GM12865 (cell line): ENCODE data around the gene SFT2D1.
"Not testable (repeated sequence)": the region's sequence is repeated elsewhere in the genome, so short reads cannot be mapped to it uniquely, and the experiment has no call there.

Experiments used
- DNase-seq: peaks from one replicate; pipeline ENCODE4 v3.0.0; 2010; ENCODE audit warnings: low read depth
- H3K4me3 ChIP-seq: 2 replicates; pipeline ENCODE4 v1.5.1; 2011; ENCODE audit warnings: mild to moderate bottlenecking, low read depth, low read length, control low read depth
- TF ChIP-seq, protein P1 (sequence below): IDR thresholded peaks from 2 replicates; pipeline ENCODE4 v1.5.1; 2011; ENCODE audit warnings: low read length, control low read depth, low read depth, inconsistent platforms; ENCODE audit not compliant: insufficient read depth; ENCODE audit errors: missing control alignments

Gene SFT2D1

DNA sequence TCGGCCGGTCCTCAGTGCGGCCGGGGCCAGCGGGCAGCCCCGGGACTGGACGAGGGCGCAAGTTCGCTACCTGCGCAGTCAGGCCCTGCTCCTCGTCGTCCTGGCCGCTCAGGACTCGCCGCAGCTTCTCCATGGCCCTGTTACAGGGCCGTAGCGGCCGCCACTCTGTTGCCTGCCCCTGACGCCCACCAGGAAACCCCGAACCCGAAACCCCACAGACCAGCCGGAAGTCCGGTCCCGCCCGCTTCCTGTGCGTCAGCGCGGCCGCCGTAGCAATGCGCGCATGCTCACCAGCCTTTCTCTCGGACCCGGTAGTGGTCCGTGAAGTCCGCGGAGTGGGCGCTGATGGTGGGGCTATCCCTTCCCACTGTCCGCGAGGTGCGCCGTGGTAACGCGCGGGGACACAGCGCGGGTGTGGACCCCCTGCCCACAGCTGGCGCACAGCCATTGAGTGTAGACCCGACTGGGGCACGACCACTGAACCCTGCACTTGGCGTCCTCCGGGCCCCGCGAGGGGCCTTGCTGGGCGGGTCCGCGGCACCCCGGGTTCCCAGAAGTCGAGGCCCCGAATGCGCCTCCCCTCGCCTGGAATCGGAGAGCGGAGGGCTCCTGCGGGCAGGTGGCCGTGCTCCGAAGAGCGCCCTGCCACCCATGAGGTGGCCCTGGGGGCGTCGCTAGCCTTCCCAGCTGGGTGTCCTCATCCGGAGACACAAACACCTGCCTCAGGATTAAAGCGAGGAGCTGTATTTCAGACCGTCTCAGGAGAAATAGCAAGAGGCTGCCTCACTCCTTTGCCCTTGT is at the start of gene SFT2D1:
TSS of gene SFT2D1 (minus strand) at position 197 of the 801 bp plus-strand sequence. CDS start at position 133, 64 bp downstream.
- DNase-seq: peak; percentile 95
- peak within 1 kb of the TSS; percentile 99 for H3K4me3 ChIP-seq
- TF ChIP-seq, protein P1, sequence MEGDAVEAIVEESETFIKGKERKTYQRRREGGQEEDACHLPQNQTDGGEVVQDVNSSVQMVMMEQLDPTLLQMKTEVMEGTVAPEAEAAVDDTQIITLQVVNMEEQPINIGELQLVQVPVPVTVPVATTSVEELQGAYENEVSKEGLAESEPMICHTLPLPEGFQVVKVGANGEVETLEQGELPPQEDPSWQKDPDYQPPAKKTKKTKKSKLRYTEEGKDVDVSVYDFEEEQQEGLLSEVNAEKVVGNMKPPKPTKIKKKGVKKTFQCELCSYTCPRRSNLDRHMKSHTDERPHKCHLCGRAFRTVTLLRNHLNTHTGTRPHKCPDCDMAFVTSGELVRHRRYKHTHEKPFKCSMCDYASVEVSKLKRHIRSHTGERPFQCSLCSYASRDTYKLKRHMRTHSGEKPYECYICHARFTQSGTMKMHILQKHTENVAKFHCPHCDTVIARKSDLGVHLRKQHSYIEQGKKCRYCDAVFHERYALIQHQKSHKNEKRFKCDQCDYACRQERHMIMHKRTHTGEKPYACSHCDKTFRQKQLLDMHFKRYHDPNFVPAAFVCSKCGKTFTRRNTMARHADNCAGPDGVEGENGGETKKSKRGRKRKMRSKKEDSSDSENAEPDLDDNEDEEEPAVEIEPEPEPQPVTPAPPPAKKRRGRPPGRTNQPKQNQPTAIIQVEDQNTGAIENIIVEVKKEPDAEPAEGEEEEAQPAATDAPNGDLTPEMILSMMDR: no peak

DNA sequence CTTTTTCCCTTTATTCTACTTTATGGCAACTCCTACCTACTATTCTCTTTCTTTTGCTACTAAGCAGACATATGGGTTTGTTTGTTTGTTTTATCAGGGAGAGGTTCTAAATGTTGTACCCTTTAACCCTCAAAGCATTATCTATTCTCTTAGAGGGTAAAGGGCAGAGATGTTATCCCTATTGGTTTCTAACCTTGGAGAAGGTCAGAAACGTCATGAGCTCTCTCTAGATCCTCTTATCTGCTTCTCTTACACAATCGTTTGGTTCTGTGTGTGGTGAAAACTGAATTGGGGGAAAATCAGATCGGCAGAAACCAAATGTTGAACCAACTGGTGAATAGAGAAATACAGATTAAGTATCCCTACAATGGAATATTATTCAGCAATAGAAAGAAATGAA is 46.8 kb upstream of the SFT2D1 start:
- no peak for DNase-seq

DNA sequence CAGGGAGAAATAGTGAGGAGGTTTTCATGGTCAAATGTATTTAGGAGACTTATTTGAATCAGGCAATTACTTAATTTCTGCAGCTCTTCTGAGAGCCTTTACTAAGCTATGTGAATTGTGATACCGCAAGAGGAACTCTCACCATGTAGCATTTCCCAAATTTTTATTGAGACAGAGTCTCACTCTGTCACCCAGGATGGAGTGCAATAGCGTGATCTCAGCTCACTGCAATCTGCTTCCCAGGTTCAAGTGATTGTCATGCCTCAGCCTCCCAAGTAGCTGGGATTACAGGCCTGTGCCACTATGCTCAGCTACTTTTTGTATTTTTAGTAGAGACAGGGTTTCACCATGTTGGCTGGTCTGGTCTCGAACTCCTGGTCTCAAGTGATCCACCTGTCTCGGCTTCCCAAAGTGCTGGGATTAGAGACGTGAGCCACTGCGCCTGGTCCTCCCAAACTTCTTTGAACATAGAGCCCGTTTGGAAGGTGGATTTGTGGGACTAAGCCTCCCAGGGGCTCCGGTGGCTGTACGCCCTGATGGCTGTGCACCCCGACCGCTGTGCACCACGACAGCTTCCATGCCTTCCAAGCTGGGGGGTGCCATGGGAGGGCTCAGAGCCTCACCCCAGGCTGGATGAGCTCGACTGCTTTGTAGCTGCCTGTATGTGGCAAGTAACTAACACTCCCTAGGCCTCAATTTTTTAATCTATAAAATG is 46.1 kb upstream of the SFT2D1 start:
- H3K4me3 ChIP-seq: no peak overlapping the region
- DNase-seq: no peak
- TF ChIP-seq, protein P1: no peak

More for the DNA sequence above, 46.8 kb upstream of the SFT2D1 start:
- TF ChIP-seq, protein P1: no peak
- H3K4me3 ChIP-seq: no peak overlapping the region

- DNase-seq: no peak
- TF ChIP-seq, protein P1: no peak
Observed at GRCh38 chr6:166387642-166388289, 45.4 kb upstream of the SFT2D1 start.

DNA sequence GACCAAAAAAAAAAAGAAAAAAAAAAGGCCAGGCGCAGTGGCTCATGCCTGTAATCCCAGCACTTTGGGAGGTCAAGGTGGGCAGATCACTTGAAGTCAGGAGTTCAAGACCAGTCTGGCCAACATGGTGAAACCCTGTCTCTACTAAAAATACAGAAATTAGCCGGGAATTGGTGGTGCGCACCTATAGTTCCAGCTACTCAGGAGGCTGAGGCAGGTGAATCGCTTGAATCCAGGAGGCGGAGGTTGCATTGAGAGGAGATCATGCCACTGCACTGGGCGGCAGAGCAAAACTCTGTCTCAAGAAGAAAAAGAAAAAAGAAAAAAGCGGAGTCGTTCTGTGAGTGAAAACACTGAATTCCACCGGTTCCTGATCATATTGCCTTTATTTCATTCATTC is 44.8 kb upstream of the SFT2D1 start:
- not testable (repeated sequence) for DNase-seq, H3K4me3 ChIP-seq

More at GRCh38 chr6:166387642-166388289, 45.4 kb upstream of the SFT2D1 start:
- no peak overlapping the region for H3K4me3 ChIP-seq

DNA sequence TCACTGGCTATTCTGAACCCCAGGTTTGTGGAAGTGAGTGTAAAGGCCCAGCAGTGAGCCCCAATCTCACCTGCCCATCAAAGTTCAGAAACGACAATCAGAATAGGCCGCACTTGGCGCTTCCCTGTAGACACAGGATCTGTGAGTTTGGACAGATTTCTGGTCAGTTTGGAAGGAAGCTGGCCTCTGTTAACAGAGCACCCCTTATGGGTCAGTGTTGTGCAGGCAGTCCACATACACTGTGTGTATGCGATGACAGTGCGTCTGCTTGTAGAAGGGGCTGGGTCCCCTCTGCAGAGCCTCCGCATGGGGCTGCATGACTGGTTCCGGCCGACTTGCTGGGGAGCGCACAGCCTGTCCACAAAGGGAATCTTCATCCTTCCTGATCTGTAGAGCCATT is 43.8 kb upstream of the SFT2D1 start:
- TF ChIP-seq, protein P1: no peak
- H3K4me3 ChIP-seq: no peak overlapping the region
- DNase-seq: no peak

DNA sequence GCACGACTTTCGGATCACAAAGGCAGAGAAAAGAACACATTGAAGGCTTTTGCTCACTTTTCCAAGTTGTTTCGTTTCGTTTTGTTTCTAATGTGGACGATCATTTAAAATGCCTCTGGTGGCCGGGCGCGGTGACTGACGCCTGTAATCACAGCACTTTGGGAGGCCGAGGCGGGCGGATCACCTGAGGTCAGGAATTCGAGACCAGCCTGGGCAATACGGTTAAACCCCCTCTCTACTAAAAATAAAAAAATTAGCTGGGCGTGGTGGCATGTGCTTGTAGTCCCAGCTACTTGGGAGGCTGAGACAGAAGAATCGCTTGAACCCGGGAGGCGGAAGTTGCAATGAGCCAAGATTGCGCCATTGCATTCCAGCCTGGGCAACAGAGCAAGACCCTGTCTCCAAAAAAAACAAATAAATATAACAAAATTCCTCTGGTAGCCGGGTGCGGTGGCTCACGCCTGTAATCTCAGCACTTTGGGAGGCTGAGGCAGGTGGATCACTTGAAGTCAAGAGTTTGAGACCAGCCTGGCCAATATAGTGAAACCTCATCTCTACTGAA is 41.5 kb upstream of the SFT2D1 start:
- not testable (repeated sequence) for DNase-seq
- H3K4me3 ChIP-seq: peak overlapping the region; percentile 54
- TF ChIP-seq, protein P1: peak; percentile 24
